HG02870 (cell line): ENCODE measurements around the gene ABLIM1.

ENCODE experiments used
- ATAC-seq: cut with Tn5 transposase; IDR thresholded peaks from one replicate; pipeline ENCODE4 v1.9.1; 2021; ENCODE audit warnings: mild to moderate bottlenecking, moderate library complexity; ENCODE audit not compliant: unreplicated experiment

ABLIM1 gene

GRCh38 chr10:114593816-114594468 is 64.1 kb downstream of the ABLIM1 start:
- no peak for ATAC-seq

- no peak for ATAC-seq
Observed at GRCh38 chr10:114593240-114593792, 64.8 kb downstream of the ABLIM1 start.

GRCh38 chr10:114590993-114591392 is 67.1 kb downstream of the ABLIM1 start:
- ATAC-seq: no peak

- ATAC-seq: no peak
Observed at GRCh38 chr10:114584419-114584818, 73.7 kb downstream of the ABLIM1 start.

GRCh38 chr10:114581071-114581470 is 77.0 kb downstream of the ABLIM1 start:
- ATAC-seq: no peak

- ATAC-seq: no peak
Observed at GRCh38 chr10:114577133-114577532, 80.9 kb downstream of the ABLIM1 start.

GRCh38 chr10:114576716-114577115 is 81.4 kb downstream of the ABLIM1 start:
- ATAC-seq: no peak

GRCh38 chr10:114576132-114576487 is 82.0 kb downstream of the ABLIM1 start:
- no peak for ATAC-seq

- ATAC-seq: no peak
Observed at GRCh38 chr10:114575417-114576131, 82.5 kb downstream of the ABLIM1 start.

GRCh38 chr10:114573330-114574045 is 84.6 kb downstream of the ABLIM1 start:
- no peak for ATAC-seq

GRCh38 chr10:114571316-114571999 is 86.6 kb downstream of the ABLIM1 start:
- ATAC-seq: no peak

- ATAC-seq: no peak
Observed at GRCh38 chr10:114566064-114566463, 92.0 kb downstream of the ABLIM1 start.

- no peak for ATAC-seq
Observed at GRCh38 chr10:114565066-114565465, 93.0 kb downstream of the ABLIM1 start.

GRCh38 chr10:114561008-114561523 is 97.0 kb downstream of the ABLIM1 start:
- no peak for ATAC-seq

GRCh38 chr10:114560144-114560543 is 97.9 kb downstream of the ABLIM1 start:
- no peak for ATAC-seq

GRCh38 chr10:114559636-114560035 is 98.4 kb downstream of the ABLIM1 start:
- ATAC-seq: no peak

- no peak for ATAC-seq
Observed at GRCh38 chr10:114557854-114558253, 100.2 kb downstream of the ABLIM1 start.

GRCh38 chr10:114556236-114557122 is 101.6 kb downstream of the ABLIM1 start:
- no peak for ATAC-seq

- ATAC-seq: no peak
Observed at GRCh38 chr10:114553436-114553835, 104.6 kb downstream of the ABLIM1 start.

GRCh38 chr10:114552050-114552449 is 106.0 kb downstream of the ABLIM1 start:
- ATAC-seq: no peak
